Measurements from ENCODE around the gene THAP4.
A peak's percentile ranks its signal among the peaks of the same experiment; 100 is the strongest.

THAP4 gene

GRCh38 chr2:241577413-241578122 lies 59.4 kb downstream of the THAP4 start:
- H3K56ac ChIP-seq (ENCODE audit: low read length), result no peak overlapping the region
- no peak overlapping the region for H3K23ac ChIP-seq (ENCODE audit: low read length)
- H3K79me1 ChIP-seq (ENCODE audit: low read length), result no peaks in the 10 kb centered on the region
- no peak overlapping the region for H3K4ac ChIP-seq (ENCODE audit: low read depth, low read length)
- no peak overlapping the region for H3K4me2 ChIP-seq (ENCODE audit: low read length)
- H3K36me3 ChIP-seq (ENCODE audit: control insufficient read depth, insufficient read depth, low read length), result peaks cover 1% of the 10 kb centered on the region
- no peak overlapping the region for H3K4me3 ChIP-seq (ENCODE audit: low read length)
- DNase-seq, result no peak
- H2BK5ac ChIP-seq (ENCODE audit: low read length), result no peak overlapping the region
- WGBS (ENCODE audit: extremely low coverage, insufficient coverage, low lambda C conversion rate), result no CpG with 5 or more reads among the region's 9 CpGs
- no peaks in the 10 kb centered on the region for H3K4me1 ChIP-seq (ENCODE audit: control insufficient read depth, low read depth, low read length)
- H3K9ac ChIP-seq (ENCODE audit: low read length), result no peak overlapping the region
- no peaks in the 10 kb centered on the region for H3K79me2 ChIP-seq (ENCODE audit: control insufficient read depth, insufficient read depth, low read length)
- H4K8ac ChIP-seq (ENCODE audit: low read depth, low read length), result no peak overlapping the region
- no peak overlapping the region for H2AK5ac ChIP-seq (ENCODE audit: low read length)
- no peak overlapping the region for H2BK120ac ChIP-seq (ENCODE audit: low read depth, low read length)
- no peak overlapping the region for H2BK15ac ChIP-seq (replicated peaks; ENCODE audit: low read depth)
- H3K27me3 ChIP-seq (ENCODE audit: insufficient read depth, low read length, poor library complexity), result no peaks in the 10 kb centered on the region
- no peak overlapping the region for H3K27ac ChIP-seq (ENCODE audit: low read depth, low read length)
- H3K18ac ChIP-seq (ENCODE audit: low read length), result no peak overlapping the region
- H4K5ac ChIP-seq (ENCODE audit: low read length), result no peak overlapping the region

DNA sequence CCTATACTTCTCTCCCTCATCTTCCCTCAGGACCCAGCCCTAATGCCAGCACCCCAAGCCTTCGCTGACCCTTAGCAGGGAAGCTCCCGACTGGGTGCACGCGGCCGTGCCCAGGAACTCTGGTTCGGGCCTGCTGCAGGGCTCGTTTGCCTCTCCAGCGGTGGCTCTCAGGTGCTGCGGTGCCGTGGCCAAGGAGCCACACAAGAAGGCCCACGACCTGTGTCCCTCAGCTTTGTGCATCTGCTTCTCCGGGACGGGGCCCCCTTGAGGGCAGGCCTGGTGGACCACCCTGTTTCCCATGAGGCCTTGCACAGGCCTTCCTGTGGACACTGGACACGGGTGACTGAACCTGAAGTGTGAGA lies 60.7 kb downstream of the THAP4 start:
- H3K56ac ChIP-seq (ENCODE audit: low read length), result no peak overlapping the region
- H3K4me3 ChIP-seq (ENCODE audit: low read length), result no peak overlapping the region
- H2BK5ac ChIP-seq (ENCODE audit: low read length), result no peak overlapping the region
- no CpG with 5 or more reads among the region's 14 CpGs for WGBS (ENCODE audit: extremely low coverage, insufficient coverage, low lambda C conversion rate)
- H3K4me2 ChIP-seq (ENCODE audit: low read length), result no peak overlapping the region
- DNase-seq, result no peak
- no peaks in the 10 kb centered on the region for H3K27me3 ChIP-seq (ENCODE audit: insufficient read depth, low read length, poor library complexity)
- no peak overlapping the region for H3K27ac ChIP-seq (ENCODE audit: low read depth, low read length)
- H3K4ac ChIP-seq (ENCODE audit: low read depth, low read length), result no peak overlapping the region
- H3K36me3 ChIP-seq (ENCODE audit: control insufficient read depth, insufficient read depth, low read length), result peaks cover 1% of the 10 kb centered on the region
- H3K4me1 ChIP-seq (ENCODE audit: control insufficient read depth, low read depth, low read length), result no peaks in the 10 kb centered on the region
- H3K79me2 ChIP-seq (ENCODE audit: control insufficient read depth, insufficient read depth, low read length), result no peaks in the 10 kb centered on the region
- H4K8ac ChIP-seq (ENCODE audit: low read depth, low read length), result no peak overlapping the region
- H3K23ac ChIP-seq (ENCODE audit: low read length), result no peak overlapping the region
- no peak overlapping the region for H2BK120ac ChIP-seq (ENCODE audit: low read depth, low read length)
- no peaks in the 10 kb centered on the region for H3K79me1 ChIP-seq (ENCODE audit: low read length)
- H4K5ac ChIP-seq (ENCODE audit: low read length), result no peak overlapping the region
- H3K18ac ChIP-seq (ENCODE audit: low read length), result no peak overlapping the region
- no peak overlapping the region for H2AK5ac ChIP-seq (ENCODE audit: low read length)
- H3K9ac ChIP-seq (ENCODE audit: low read length), result no peak overlapping the region
- no peak overlapping the region for H2BK15ac ChIP-seq (replicated peaks; ENCODE audit: low read depth)

- Histone ChIP-seq H3K27me3 (ENCODE audit: insufficient read depth, low read length, poor library complexity) (no peaks in the 10 kb centered on the region), H2BK15ac (replicated peaks; ENCODE audit: low read depth) (no peak overlapping the region), H3K79me2 (ENCODE audit: control insufficient read depth, insufficient read depth, low read length) (no peaks in the 10 kb centered on the region), H3K27ac (ENCODE audit: low read depth, low read length) (no peak overlapping the region), H2BK120ac (ENCODE audit: low read depth, low read length) (no peak overlapping the region), H3K4me1 (ENCODE audit: control insufficient read depth, low read depth, low read length) (no peaks in the 10 kb centered on the region), H3K23ac (ENCODE audit: low read length) (no peak overlapping the region), H3K36me3 (ENCODE audit: control insufficient read depth, insufficient read depth, low read length) (no peaks in the 10 kb centered on the region), H4K5ac (ENCODE audit: low read length) (no peak overlapping the region), H3K4ac (ENCODE audit: low read depth, low read length) (no peak overlapping the region), H3K9ac (ENCODE audit: low read length) (no peak overlapping the region), H3K79me1 (ENCODE audit: low read length) (no peaks in the 10 kb centered on the region), H2BK5ac (ENCODE audit: low read length) (no peak overlapping the region), H3K18ac (ENCODE audit: low read length) (no peak overlapping the region), H2AK5ac (ENCODE audit: low read length) (no peak overlapping the region), H3K56ac (ENCODE audit: low read length) (no peak overlapping the region), H3K4me3 (ENCODE audit: low read length) (no peak overlapping the region), H4K8ac (ENCODE audit: low read depth, low read length) (no peak overlapping the region), H3K4me2 (ENCODE audit: low read length) (no peak overlapping the region)
- WGBS (ENCODE audit: extremely low coverage, insufficient coverage, low lambda C conversion rate), result no CpG with 5 or more reads among the region's 5 CpGs
- DNase-seq, result no peak
Observed at GRCh38 chr2:241575624-241576292, 61.2 kb downstream of the THAP4 start.

DNA sequence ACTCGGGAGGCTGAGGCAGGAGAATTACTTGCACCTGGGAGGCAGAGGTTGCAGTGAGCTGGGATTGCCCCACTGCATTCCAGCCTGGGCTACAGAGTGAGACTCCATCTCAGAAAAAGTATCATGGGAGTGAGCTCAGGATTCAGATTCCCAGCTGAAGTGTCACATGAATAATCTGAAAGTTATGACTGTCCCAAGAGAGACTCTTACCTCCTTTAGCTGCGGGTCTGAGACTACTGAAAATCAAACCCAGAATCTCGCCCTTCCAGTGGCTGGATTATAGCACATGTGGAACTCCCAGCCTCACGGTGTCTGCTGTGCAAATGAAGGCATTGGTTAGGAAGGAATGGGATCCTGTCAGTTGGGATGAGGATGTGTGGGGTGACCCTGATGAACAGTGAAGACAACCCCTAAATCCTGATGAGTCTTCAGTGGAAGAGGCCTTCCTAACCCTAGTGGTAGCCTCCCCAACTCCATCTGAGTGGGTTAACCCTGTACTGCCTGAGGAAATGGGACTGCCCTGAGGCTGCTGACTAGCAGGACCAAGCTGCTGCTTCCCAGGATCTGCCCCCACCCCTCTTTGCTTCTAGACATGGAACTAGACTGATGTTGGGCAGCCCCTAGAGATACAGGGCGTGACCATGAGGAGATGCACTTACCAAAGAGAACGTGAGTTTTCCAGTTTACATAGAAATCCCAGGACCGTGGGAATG lies 61.9 kb downstream of the THAP4 start:
- no CpG with 5 or more reads among the region's 7 CpGs for WGBS (ENCODE audit: extremely low coverage, insufficient coverage, low lambda C conversion rate)
- Histone ChIP-seq H4K8ac (ENCODE audit: low read depth, low read length) (no peak overlapping the region), H3K4me3 (ENCODE audit: low read length) (no peak overlapping the region)

DNA sequence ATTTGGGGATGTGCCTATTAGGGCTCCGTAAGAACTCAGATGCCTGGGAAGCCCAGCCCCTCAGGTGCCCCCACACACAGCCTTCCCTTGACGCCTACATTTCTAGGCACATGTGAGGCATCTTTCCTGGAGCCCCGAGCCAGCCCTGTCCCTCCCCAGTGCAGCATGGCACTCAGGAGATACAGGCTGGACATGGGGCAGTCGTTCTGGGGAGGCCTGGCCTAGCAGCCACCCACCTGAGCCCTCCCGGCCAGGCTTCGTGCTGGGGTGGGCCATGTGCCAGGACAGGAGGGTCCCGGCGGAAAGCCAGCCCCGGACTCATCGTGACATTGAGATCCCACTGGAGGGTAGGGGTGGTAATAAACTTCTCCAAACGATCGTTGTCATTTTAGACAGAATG lies 63.2 kb downstream of the THAP4 start:
- no CpG with 5 or more reads among the region's 12 CpGs for WGBS (ENCODE audit: extremely low coverage, insufficient coverage, low lambda C conversion rate)
- Histone ChIP-seq H3K27ac (ENCODE audit: low read depth, low read length) (no peak overlapping the region), H2AK5ac (ENCODE audit: low read length) (no peak overlapping the region), H4K8ac (ENCODE audit: low read depth, low read length) (no peak overlapping the region), H3K79me2 (ENCODE audit: control insufficient read depth, insufficient read depth, low read length) (no peaks in the 10 kb centered on the region), H3K27me3 (ENCODE audit: insufficient read depth, low read length, poor library complexity) (no peaks in the 10 kb centered on the region), H2BK15ac (replicated peaks; ENCODE audit: low read depth) (no peak overlapping the region), H3K4me3 (ENCODE audit: low read length) (no peak overlapping the region), H3K36me3 (ENCODE audit: control insufficient read depth, insufficient read depth, low read length) (no peaks in the 10 kb centered on the region), H3K23ac (ENCODE audit: low read length) (no peak overlapping the region), H3K4me2 (ENCODE audit: low read length) (no peak overlapping the region), H3K4me1 (ENCODE audit: control insufficient read depth, low read depth, low read length) (no peaks in the 10 kb centered on the region), H3K4ac (ENCODE audit: low read depth, low read length) (no peak overlapping the region), H3K18ac (ENCODE audit: low read length) (no peak overlapping the region), H3K9ac (ENCODE audit: low read length) (no peak overlapping the region), H4K5ac (ENCODE audit: low read length) (no peak overlapping the region), H3K56ac (ENCODE audit: low read length) (no peak overlapping the region), H2BK120ac (ENCODE audit: low read depth, low read length) (no peak overlapping the region), H2BK5ac (ENCODE audit: low read length) (no peak overlapping the region), H3K79me1 (ENCODE audit: low read length) (peaks cover 2% of the 10 kb centered on the region)
- no peak for DNase-seq

More for the DNA sequence above, 61.9 kb downstream of the THAP4 start:
- Histone ChIP-seq H3K27me3 (ENCODE audit: insufficient read depth, low read length, poor library complexity) (no peaks in the 10 kb centered on the region), H3K56ac (ENCODE audit: low read length) (no peak overlapping the region), H3K79me2 (ENCODE audit: control insufficient read depth, insufficient read depth, low read length) (no peaks in the 10 kb centered on the region), H2AK5ac (ENCODE audit: low read length) (no peak overlapping the region), H3K9ac (ENCODE audit: low read length) (no peak overlapping the region), H3K4ac (ENCODE audit: low read depth, low read length) (no peak overlapping the region), H3K27ac (ENCODE audit: low read depth, low read length) (no peak overlapping the region), H2BK15ac (replicated peaks; ENCODE audit: low read depth) (no peak overlapping the region), H3K36me3 (ENCODE audit: control insufficient read depth, insufficient read depth, low read length) (no peaks in the 10 kb centered on the region), H3K23ac (ENCODE audit: low read length) (peak overlapping the region; percentile 4), H4K5ac (ENCODE audit: low read length) (no peak overlapping the region), H3K18ac (ENCODE audit: low read length) (no peak overlapping the region), H3K4me2 (ENCODE audit: low read length) (no peak overlapping the region), H2BK5ac (ENCODE audit: low read length) (no peak overlapping the region), H2BK120ac (ENCODE audit: low read depth, low read length) (no peak overlapping the region), H3K4me1 (ENCODE audit: control insufficient read depth, low read depth, low read length) (no peaks in the 10 kb centered on the region), H3K79me1 (ENCODE audit: low read length) (no peaks in the 10 kb centered on the region)
- DNase-seq, result no peak
